Mononuclear cell (primary cell): Measurements from ENCODE around the gene ACADL. TPM values are rescaled to one million over a fixed set of nuclear protein-coding genes. Genes with fewer than 3 reads are reported as not detected.

Experiments
- H3K27me3 ChIP-seq: 2 replicates; pipeline ENCODE4 v1.6.0; 2011; ENCODE audit warnings: low read length, control low read depth; ENCODE audit not compliant: insufficient read depth
- H3K4me1 ChIP-seq: 2 replicates; pipeline ENCODE4 v1.5.1; 2011; ENCODE audit warnings: mild to moderate bottlenecking, low read length, control low read depth; ENCODE audit not compliant: insufficient read depth
- H3K4me3 ChIP-seq: 2 replicates; pipeline ENCODE4 v1.5.1; 2011; ENCODE audit warnings: mild to moderate bottlenecking, low read length, moderate library complexity
- H3K9me3 ChIP-seq: 2 replicates; pipeline ENCODE4 v1.5.1; 2011; ENCODE audit warnings: low read depth, mild to moderate bottlenecking, control low read depth, low read length
- total RNA-seq: library from RNA; depleted of rRNA; stranded (reverse); fragments of >200 nt; gene quantifications from one replicate; pipeline ENCODE4 v1.2.3, GENCODE V29; 2012

ACADL gene
- total RNA-seq, 1 donor: not detected

- Histone ChIP-seq H3K4me1 (peaks cover 8% of the 10 kb centered on the region), H3K4me3 (no peak overlapping the region), H3K27me3 (peaks cover 50% of the 10 kb centered on the region), H3K9me3 (no peaks in the 10 kb centered on the region)
Observed at GRCh38 chr2:210227290-210228088, 2.2 kb upstream of the ACADL start.

- no peak overlapping the region for H3K4me3 ChIP-seq
- H3K4me1 ChIP-seq: peaks cover 8% of the 10 kb centered on the region
- H3K9me3 ChIP-seq: no peaks in the 10 kb centered on the region
- peaks cover 59% of the 10 kb centered on the region for H3K27me3 ChIP-seq
Observed at GRCh38 chr2:210226223-210226622, 976 bp upstream of the ACADL start.

DNA sequence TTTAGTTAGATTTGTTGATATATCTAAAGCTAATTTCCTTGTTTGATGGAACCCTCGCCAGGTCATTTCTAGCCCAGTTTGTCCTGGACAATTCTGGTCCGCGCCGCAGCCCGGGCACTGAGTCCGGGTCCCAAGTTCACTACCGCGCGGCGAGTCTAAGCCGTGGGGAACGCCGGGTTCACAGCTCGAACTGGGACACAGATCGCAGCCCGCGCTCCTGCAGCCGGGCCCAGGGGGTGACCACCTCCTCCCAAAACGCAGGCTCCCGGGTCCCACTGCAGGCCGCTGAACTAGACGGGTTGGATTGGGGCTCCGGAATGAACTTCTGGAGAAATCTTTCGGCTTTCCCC, 681 bp downstream of the ACADL start:
- H3K4me1 ChIP-seq: peaks cover 8% of the 10 kb centered on the region
- peaks cover 64% of the 10 kb centered on the region for H3K27me3 ChIP-seq
- no peak overlapping the region for H3K4me3 ChIP-seq
- H3K9me3 ChIP-seq: no peaks in the 10 kb centered on the region

DNA sequence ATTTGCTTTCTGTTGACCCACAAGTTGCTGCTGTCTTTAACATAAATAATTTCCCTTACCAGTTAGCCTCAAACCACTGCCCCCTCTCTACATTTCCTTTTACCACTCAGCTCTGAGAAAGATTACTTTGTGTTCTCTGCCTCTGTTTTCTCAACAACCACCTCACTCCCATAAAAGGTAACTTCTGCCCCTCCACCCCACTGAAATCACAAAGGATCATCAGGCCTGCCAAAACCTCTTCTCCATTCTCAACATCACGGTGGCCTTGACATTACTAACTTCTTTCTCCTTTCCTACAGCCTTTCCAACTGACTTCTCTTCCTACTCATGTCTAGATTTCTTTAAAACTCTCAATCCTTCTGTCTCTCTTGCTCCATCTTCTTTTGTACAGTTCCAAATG, 10.1 kb downstream of the ACADL start:
- H3K4me1 ChIP-seq: no peaks in the 10 kb centered on the region
- H3K4me3 ChIP-seq: no peak overlapping the region
- no peaks in the 10 kb centered on the region for H3K9me3 ChIP-seq
- H3K27me3 ChIP-seq: no peaks in the 10 kb centered on the region

GRCh38 chr2:210210185-210210584, 15.1 kb downstream of the ACADL start:
- H3K27me3 ChIP-seq: peaks cover 3% of the 10 kb centered on the region
- no peaks in the 10 kb centered on the region for H3K9me3 ChIP-seq
- H3K4me1 ChIP-seq: no peaks in the 10 kb centered on the region
- H3K4me3 ChIP-seq: no peak overlapping the region

- no peak overlapping the region for H3K4me3 ChIP-seq
- peaks cover 3% of the 10 kb centered on the region for H3K27me3 ChIP-seq
- H3K4me1 ChIP-seq: no peaks in the 10 kb centered on the region
- H3K9me3 ChIP-seq: no peaks in the 10 kb centered on the region
Observed at GRCh38 chr2:210207929-210208328, 17.3 kb downstream of the ACADL start.

DNA sequence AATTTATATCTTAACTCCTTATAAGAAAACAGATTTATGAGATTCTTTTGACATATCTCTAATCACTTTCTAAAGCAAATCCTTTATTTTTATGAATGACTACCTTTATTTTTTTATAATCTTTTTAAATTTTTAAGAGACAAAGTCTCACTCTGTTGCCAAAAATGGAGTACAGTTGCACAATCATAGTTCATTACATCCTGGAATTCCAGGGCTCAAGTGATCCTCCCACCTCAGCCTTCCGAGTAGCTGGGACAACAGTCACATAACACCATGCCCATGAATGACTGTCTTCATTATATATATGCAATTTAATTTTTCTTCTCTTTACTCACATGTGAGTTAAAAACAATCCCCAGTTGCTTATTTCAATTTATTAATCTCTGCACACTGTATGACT, 21.7 kb downstream of the ACADL start:
- H3K4me3 ChIP-seq: no peak overlapping the region
- peaks cover 6% of the 10 kb centered on the region for H3K27me3 ChIP-seq
- no peaks in the 10 kb centered on the region for H3K4me1 ChIP-seq
- no peaks in the 10 kb centered on the region for H3K9me3 ChIP-seq

DNA sequence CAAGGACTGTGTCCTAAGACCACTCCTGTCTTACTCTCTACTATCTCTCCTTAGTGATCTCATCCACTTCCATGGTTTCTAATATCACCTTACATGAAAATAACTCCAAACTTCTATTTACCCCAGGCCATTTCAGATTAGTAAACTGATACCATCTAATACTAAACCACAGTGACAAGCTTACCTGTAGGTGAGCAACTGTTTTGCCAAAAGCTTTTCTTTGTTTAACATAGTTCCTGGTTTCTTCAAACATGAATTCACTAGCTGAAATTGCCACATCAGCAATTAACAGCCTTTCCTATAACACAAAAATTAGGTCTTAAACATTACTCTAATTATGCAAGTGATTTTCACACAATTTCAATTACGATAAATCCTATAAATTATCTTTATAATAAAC, 22.1 kb downstream of the ACADL start:
- H3K27me3 ChIP-seq: peaks cover 6% of the 10 kb centered on the region
- H3K9me3 ChIP-seq: no peaks in the 10 kb centered on the region
- H3K4me3 ChIP-seq: no peak overlapping the region
- no peaks in the 10 kb centered on the region for H3K4me1 ChIP-seq

DNA sequence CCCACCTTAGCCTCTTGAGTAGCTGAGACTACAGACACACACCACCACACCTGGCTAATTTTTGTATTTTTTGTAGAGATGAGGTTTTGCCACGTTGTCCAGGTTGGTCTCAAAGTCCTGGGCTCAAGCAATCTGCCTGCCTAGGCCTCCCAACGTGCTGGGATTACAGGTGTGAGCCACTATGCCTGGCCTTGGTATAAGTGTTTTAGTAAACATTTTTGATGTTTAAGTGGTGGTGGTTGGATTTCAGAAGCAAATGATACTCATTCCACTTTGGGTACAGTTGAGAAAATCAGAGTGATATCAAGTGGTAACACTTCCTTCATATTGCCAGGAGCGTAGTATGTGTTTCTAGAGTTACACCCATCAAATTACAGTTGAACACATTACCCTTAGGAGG, 25.4 kb downstream of the ACADL start:
- H3K4me1 ChIP-seq: no peaks in the 10 kb centered on the region
- no peak overlapping the region for H3K4me3 ChIP-seq
- no peaks in the 10 kb centered on the region for H3K9me3 ChIP-seq
- H3K27me3 ChIP-seq: peaks cover 3% of the 10 kb centered on the region

DNA sequence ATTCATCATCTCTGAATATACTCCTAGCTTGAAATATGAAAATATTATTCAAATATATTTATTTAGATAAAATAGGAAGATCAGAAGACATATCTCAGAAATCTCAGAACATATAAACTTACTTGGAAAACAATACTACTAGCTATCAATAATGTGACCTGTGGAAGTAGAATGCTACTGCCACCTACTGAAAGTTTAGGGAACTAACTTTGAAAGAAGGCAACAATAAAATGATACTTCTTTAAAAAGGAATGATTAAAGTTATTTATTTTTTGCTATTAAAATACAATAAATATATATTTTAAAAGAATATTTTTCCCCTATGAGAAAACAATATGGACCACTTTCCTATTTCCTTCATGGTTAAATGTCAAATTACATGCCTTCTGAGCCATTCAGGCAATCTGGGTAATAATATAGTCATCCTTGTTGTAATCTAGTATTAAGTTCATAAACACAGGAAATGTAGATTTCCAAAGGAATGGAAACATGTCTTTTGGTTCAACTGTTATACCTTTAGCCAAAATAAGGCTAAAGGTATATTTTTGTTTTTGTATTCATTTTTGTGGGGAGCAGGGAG, 26.0 kb downstream of the ACADL start:
- Histone ChIP-seq H3K27me3 (peaks cover 3% of the 10 kb centered on the region), H3K9me3 (no peaks in the 10 kb centered on the region), H3K4me1 (no peaks in the 10 kb centered on the region), H3K4me3 (no peak overlapping the region)

- Histone ChIP-seq H3K27me3 (peaks cover 3% of the 10 kb centered on the region), H3K4me1 (no peaks in the 10 kb centered on the region), H3K9me3 (no peaks in the 10 kb centered on the region), H3K4me3 (no peak overlapping the region)
Observed at GRCh38 chr2:210198326-210198725, 26.9 kb downstream of the ACADL start.

DNA sequence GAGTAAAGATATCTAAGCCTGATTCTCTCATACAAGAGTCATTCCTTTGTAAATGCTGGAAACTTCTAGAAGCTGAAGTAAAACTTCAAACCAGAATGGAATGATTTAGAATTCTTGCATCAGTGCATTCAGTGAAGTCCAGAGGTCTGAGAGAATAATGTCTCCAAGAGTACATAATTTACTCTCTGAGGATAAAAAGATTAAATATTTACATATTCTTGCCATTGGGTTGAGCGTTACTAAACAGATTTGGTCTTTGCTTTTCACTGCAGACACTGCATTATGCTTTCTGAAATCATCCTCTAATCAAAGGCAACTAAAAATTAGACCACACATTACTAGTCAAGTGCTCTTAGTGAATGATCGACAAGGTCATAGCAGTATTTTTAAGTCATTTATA, 27.5 kb downstream of the ACADL start:
- Histone ChIP-seq H3K4me1 (no peaks in the 10 kb centered on the region), H3K27me3 (peaks cover 3% of the 10 kb centered on the region), H3K9me3 (no peaks in the 10 kb centered on the region), H3K4me3 (no peak overlapping the region)

GRCh38 chr2:210195101-210195852, 30.0 kb downstream of the ACADL start:
- no peak overlapping the region for H3K4me3 ChIP-seq
- no peaks in the 10 kb centered on the region for H3K27me3 ChIP-seq
- H3K9me3 ChIP-seq: no peaks in the 10 kb centered on the region
- H3K4me1 ChIP-seq: no peaks in the 10 kb centered on the region

DNA sequence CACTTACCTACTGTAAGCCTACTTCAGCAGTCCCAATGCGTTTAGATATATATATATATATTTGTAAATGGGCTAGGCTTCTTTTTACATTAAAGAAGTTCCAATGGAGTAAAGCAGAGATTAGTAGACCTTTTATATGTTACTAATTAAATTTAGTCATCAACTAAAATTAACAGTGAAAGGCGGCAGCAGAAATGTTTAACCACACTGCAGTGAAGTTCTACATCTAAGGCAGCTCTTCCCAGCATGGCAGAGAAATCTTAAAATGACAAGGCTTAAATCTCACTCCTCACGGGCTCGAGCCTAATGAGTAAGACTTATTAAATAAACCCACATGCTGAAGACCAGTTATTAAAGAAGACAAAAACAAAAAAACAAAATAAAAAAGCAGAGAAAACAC, 34.9 kb downstream of the ACADL start:
- H3K9me3 ChIP-seq: no peaks in the 10 kb centered on the region
- H3K4me1 ChIP-seq: no peaks in the 10 kb centered on the region
- no peak overlapping the region for H3K4me3 ChIP-seq
- no peaks in the 10 kb centered on the region for H3K27me3 ChIP-seq

DNA sequence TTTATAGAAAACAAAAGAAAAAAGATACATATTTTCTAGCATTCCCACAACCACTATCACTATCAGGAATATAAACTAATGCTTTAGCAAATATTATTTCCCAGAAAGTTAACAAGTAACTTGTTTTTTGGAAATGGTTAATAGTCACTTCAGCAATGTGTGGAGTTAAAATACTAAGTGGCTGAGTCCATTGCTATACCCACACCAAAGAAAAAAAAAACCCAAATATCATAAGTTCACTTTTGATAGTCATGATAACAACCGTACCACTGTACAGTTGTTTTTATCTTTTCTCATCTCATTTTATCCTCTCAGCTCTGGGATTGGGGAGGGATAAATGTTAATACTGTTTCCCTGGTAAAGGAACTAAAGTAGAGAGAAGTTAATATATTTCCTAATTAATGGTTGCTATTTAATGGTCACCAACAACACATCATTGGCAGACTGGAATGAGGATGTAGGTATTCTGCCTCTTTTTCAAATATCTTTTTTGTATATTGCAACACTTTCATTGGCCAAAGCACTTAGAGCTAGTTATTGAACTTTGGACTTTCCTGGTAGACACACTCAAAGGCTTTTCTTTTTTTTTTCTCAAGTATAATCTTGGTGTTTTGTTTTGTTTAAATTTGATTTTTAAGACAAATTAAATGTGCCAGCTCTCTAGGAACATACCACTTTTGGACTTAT, 35.7 kb downstream of the ACADL start:
- no peaks in the 10 kb centered on the region for H3K27me3 ChIP-seq
- no peaks in the 10 kb centered on the region for H3K9me3 ChIP-seq
- H3K4me3 ChIP-seq: no peak overlapping the region
- H3K4me1 ChIP-seq: no peaks in the 10 kb centered on the region
